Measurements from ENCODE around the gene SMCHD1. TPM values are rescaled to one million over a fixed set of nuclear protein-coding genes. Genes with fewer than 3 reads are reported as not detected.

SMCHD1 gene
- polyA plus RNA-seq (2011; rRNA removed) (21.5 and 25.5 TPM in 2 replicates), polyA plus RNA-seq (2017; fragmentation: RNase III; extraction: RNeasy Plus Mini Kit Qiagen cat#74134 plus additional on column Dnase treatment) (15.5 to 18.3 TPM (median 16.1 TPM) in 3 replicates), polyA minus RNA-seq (2011; rRNA and poly(A)+ RNA removed) (24.7 and 24.8 TPM in 2 replicates)
- polyA plus RNA-seq (2012; cell fraction: cytosol; rRNA removed) = 5.1 and 5.5 TPM in 2 replicates
- polyA plus RNA-seq (2012; cell fraction: nucleus; rRNA removed) = 5.4 and 7.6 TPM in 2 replicates

- H3K4me1 ChIP-seq = peaks cover 36% of the 10 kb centered on the region
- WGBS (ENCODE audit: missing lambda C conversion rate) = 0% methylated on average over 13 of the region's 100 CpGs
- ChIA-PET POLR2A (interaction anchor here (0.8 to 1.7 kb wide), 2 partner anchors 19 to 84 kb away, joined by 4 to 6 read pairs; partner anchors contain the start of genes METTL4 and NDC80), CTCF (interaction anchor here (1.1 kb wide), 1 partner anchor 84 kb away, joined by 3 read pairs; the partner anchor contains the start of genes METTL4 and NDC80)
- no peak for FAIRE-seq
- TF ChIP-seq ATOH8 (CRISPR knock-in tag; IDR thresholded peaks at IDR 0.05; ENCODE audit: low read depth) = no peak
- no peak for TF ChIP-seq FOSL2 (IDR thresholded peaks at IDR 0.05)
- TF ChIP-seq FOSL2 (CRISPR knock-in tag; IDR thresholded peaks at IDR 0.05) = no peak
- TF ChIP-seq EHMT2 (IDR thresholded peaks at IDR 0.05; ENCODE audit: low read depth) = no peak
- no peak for TF ChIP-seq TP53 (CRISPR knock-in tag; IDR thresholded peaks at IDR 0.05)
- TF ChIP-seq PHF8 (IDR thresholded peaks at IDR 0.05; ENCODE audit: borderline replicate concordance, low read depth) = peak; percentile 84
- TF ChIP-seq PBX3 (IDR thresholded peaks at IDR 0.05) = no peak
- TF ChIP-seq TFCP2L1 (CRISPR knock-in tag; IDR thresholded peaks at IDR 0.05) = 0 out of 2 replicates have a peak, but pooled peaks have one; percentile 25
- TF ChIP-seq CHD2 (IDR thresholded peaks at IDR 0.05; ENCODE audit: low read length, partially characterized antibody) = no peak
- TF ChIP-seq BCL3 (IDR thresholded peaks at IDR 0.05) = 0 out of 3 replicates have a peak, but pooled peaks have one; percentile 66
- TF ChIP-seq NR3C1 (IDR thresholded peaks at IDR 0.05) = no peak
- no peak for TF ChIP-seq HMGXB4 (CRISPR knock-in tag; IDR thresholded peaks at IDR 0.05; ENCODE audit: borderline replicate concordance)
- peak in 1 of 2 experiments; percentile 83; a peak in 3 of 5 replicates for TF ChIP-seq JUN (IDR thresholded peaks at IDR 0.05)
- no peak for TF ChIP-seq ELK1 (IDR thresholded peaks at IDR 0.05; ENCODE audit: low read depth, low read length)
- no peak for TF ChIP-seq ESRRA (IDR thresholded peaks at IDR 0.05; ENCODE audit: borderline replicate concordance, low read length)
- no peak for TF ChIP-seq CBX2 (IDR thresholded peaks at IDR 0.05; ENCODE audit: borderline replicate concordance, low read depth)
- TF ChIP-seq E2F6 (IDR thresholded peaks at IDR 0.05; ENCODE audit: borderline replicate concordance, low read depth) = peak; percentile 85
- no peak for TF ChIP-seq CEBPB (IDR thresholded peaks at IDR 0.05)
- no peak for TF ChIP-seq MAZ (IDR thresholded peaks at IDR 0.05; ENCODE audit: borderline replicate concordance, low read depth, low read length)
- no peak for TF ChIP-seq GATA3 (IDR thresholded peaks at IDR 0.05; ENCODE audit: borderline replicate concordance)
- TF ChIP-seq MAX (IDR thresholded peaks at IDR 0.05) = peak; percentile 72; the same call in 1 of the 2 replicates
- TF ChIP-seq POLR2A (IDR thresholded peaks at IDR 0.05; ENCODE audit: low read length) = peak; percentile 77
- TF ChIP-seq USF2 (IDR thresholded peaks at IDR 0.05) = no peak
- no peak for TF ChIP-seq HOXA7 (CRISPR knock-in tag; IDR thresholded peaks at IDR 0.05)
- TF ChIP-seq HOXB13 (CRISPR knock-in tag; IDR thresholded peaks at IDR 0.05; ENCODE audit: low read depth) = no peak
- H3K27ac ChIP-seq = peak within 1 kb of the TSS; percentile 94 to 97
- peak within 1 kb of the TSS; percentile 86 for H3K4me2 ChIP-seq
- no peaks in the 10 kb centered on the region for H3K9me3 ChIP-seq
- ATAC-seq = peak; percentile 81 to 83
- peak; percentile 27 to 72 for DNase-seq (ENCODE audit: low read depth in 1 of 2, low spot score in 1 of 2)
- peak within 1 kb of the TSS; percentile 92 for H3K4me3 ChIP-seq
Measured at GRCh38 chr18:2655178-2655953, at the start of gene SMCHD1. TSS of gene SMCHD1 (plus strand) at chr18:2655726. CDS start at chr18:2656076, 350 bp downstream.

Data from A549 (cell line).